Measurements from ENCODE around the gene KIF23. TPM values are rescaled to one million over a fixed set of nuclear protein-coding genes. Genes with fewer than 3 reads are reported as not detected.

Gene KIF23
- total RNA-seq, 1 experiment from 2014 or later, result 87.8 TPM

GRCh38 chr15:69489073-69489571, 75.0 kb downstream of the KIF23 start (continued):
- TF ChIP-seq ATF2 (CRISPR knock-in tag; IDR thresholded peaks at IDR 0.05; ENCODE audit: borderline replicate concordance, low read depth) (no peak), ETV6 (CRISPR knock-in tag; IDR thresholded peaks at IDR 0.05) (no peak), TEAD4 (CRISPR knock-in tag; IDR thresholded peaks at IDR 0.05) (no peak), OVOL2 (CRISPR knock-in tag; IDR thresholded peaks at IDR 0.05; ENCODE audit: borderline replicate concordance) (no peak), PRRX2 (CRISPR knock-in tag; IDR thresholded peaks at IDR 0.05) (no peak)

DNA sequence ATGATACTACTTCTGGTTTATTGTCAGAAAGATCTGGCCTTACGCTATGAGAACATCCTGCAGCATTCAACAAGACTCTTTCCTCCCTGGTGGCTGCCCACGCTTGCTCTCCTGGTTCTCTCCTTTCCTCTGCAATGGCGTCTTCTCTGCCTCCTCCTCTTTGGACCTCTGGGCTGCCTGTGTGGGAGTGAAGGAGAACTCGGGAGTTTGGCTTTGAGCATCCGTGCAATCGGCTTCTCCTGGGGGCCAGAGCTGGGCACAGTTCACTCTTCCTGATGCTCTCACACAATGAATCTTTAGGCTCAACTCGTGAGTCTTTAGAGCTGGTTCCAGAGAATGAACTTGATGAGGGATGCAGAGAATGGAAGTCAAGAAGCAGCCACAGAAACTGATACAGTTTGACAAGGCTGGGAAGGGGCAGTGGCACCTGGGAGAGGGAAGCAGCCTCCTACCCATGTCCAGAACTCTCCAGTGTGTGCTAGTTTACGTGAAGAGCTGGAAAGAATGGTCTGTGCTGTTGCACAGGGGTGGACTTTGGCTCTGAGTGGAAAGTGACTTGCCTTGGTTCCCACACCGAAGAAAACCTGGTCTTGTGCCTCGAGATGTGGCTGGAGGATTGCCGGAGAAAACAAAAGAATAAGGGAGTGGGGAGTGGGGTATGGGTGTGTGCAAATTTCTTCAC, 76.3 kb downstream of the KIF23 start:
- no peak for TF ChIP-seq JAZF1 (CRISPR knock-in tag; IDR thresholded peaks at IDR 0.05)
- TF ChIP-seq PRRX2 (CRISPR knock-in tag; IDR thresholded peaks at IDR 0.05), result no peak
- TF ChIP-seq NFATC4 (CRISPR knock-in tag; IDR thresholded peaks at IDR 0.05), result no peak
- TF ChIP-seq SOX15 (CRISPR knock-in tag; IDR thresholded peaks at IDR 0.05), result no peak
- TF ChIP-seq GRHL2 (CRISPR knock-in tag; IDR thresholded peaks at IDR 0.05; ENCODE audit: insufficient replicate concordance, severe bottlenecking), result no peak
- no peak for TF ChIP-seq ZMAT4 (CRISPR knock-in tag; IDR thresholded peaks at IDR 0.05)
- TF ChIP-seq ZNF232 (CRISPR knock-in tag; IDR thresholded peaks at IDR 0.05), result no peak
- TF ChIP-seq, protein P1, sequence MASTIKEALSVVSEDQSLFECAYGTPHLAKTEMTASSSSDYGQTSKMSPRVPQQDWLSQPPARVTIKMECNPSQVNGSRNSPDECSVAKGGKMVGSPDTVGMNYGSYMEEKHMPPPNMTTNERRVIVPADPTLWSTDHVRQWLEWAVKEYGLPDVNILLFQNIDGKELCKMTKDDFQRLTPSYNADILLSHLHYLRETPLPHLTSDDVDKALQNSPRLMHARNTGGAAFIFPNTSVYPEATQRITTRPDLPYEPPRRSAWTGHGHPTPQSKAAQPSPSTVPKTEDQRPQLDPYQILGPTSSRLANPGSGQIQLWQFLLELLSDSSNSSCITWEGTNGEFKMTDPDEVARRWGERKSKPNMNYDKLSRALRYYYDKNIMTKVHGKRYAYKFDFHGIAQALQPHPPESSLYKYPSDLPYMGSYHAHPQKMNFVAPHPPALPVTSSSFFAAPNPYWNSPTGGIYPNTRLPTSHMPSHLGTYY (CRISPR knock-in tag; IDR thresholded peaks at IDR 0.05), result no peak
- TF ChIP-seq MAX (CRISPR knock-in tag; IDR thresholded peaks at IDR 0.05), result no peak
- no peak for TF ChIP-seq ZNF423 (CRISPR knock-in tag; IDR thresholded peaks at IDR 0.05)
- TF ChIP-seq NR2C2 (CRISPR knock-in tag; IDR thresholded peaks at IDR 0.05), result no peak
- TF ChIP-seq, protein P2, sequence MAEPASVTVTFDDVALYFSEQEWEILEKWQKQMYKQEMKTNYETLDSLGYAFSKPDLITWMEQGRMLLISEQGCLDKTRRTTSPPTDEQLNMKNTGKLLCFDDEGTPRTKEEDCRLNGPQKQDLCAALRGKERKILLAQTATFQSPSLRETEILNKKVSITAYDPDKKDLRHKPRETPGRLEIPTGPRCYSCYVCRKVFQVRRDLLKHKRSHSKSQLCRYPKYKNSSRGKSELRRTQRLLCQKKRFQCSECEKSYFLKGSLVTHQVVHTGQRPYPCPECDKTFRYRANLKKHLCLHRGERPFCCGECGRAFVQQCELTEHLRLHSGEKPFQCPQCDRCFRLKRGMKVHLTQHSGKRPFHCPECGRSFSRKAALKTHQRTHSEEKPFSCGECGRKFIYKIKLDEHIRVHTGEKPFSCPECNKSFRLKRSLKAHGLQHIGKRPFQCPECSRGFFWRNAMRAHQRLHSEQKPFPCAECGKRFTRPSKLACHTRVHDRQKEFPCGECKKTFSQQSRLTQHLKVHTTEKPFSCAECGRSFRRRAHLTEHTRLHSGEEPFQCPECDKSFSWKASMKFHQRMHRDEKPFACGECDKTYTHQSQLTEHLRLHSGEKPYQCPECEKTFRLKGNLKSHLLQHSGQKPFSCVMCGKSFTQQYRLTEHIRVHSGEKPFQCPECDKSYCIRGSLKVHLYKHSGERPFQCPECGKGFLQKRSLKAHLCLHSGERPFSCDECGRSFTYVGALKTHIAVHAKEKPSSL (CRISPR knock-in tag; conservative IDR thresholded peaks at IDR 0.05), result no peak
- TF ChIP-seq, protein P3, sequence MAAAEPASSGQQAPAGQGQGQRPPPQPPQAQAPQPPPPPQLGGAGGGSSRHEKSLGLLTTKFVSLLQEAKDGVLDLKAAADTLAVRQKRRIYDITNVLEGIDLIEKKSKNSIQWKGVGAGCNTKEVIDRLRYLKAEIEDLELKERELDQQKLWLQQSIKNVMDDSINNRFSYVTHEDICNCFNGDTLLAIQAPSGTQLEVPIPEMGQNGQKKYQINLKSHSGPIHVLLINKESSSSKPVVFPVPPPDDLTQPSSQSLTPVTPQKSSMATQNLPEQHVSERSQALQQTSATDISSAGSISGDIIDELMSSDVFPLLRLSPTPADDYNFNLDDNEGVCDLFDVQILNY (CRISPR knock-in tag; IDR thresholded peaks at IDR 0.05), result no peak
- TF ChIP-seq ESRRA (CRISPR knock-in tag; IDR thresholded peaks at IDR 0.05; ENCODE audit: borderline replicate concordance), result no peak
- no peak for TF ChIP-seq ZNF671 (CRISPR knock-in tag; IDR thresholded peaks at IDR 0.05)
- TF ChIP-seq HMGA2 (CRISPR knock-in tag; IDR thresholded peaks at IDR 0.05), result no peak
- TF ChIP-seq IRF2 (CRISPR knock-in tag; IDR thresholded peaks at IDR 0.05; ENCODE audit: borderline replicate concordance, low read depth), result no peak
- no peak for TF ChIP-seq ATF2 (CRISPR knock-in tag; IDR thresholded peaks at IDR 0.05; ENCODE audit: borderline replicate concordance, low read depth)
- TF ChIP-seq, protein P4, sequence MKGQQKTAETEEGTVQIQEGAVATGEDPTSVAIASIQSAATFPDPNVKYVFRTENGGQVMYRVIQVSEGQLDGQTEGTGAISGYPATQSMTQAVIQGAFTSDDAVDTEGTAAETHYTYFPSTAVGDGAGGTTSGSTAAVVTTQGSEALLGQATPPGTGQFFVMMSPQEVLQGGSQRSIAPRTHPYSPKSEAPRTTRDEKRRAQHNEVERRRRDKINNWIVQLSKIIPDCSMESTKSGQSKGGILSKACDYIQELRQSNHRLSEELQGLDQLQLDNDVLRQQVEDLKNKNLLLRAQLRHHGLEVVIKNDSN (CRISPR knock-in tag; IDR thresholded peaks at IDR 0.05), result no peak
- no peak for TF ChIP-seq ZNF396 (CRISPR knock-in tag; IDR thresholded peaks at IDR 0.05; ENCODE audit: borderline replicate concordance)
- ATAC-seq (no peak), DNase-seq (ENCODE audit: low spot score) (no peak)
- no peaks in the 10 kb centered on the region for H3K27me3 Mint-ChIP-seq (ENCODE audit: low read depth)
- H3K9me3 Mint-ChIP-seq, result peaks cover 23% of the 10 kb centered on the region
- peaks cover 3% of the 10 kb centered on the region for H3K36me3 Mint-ChIP-seq
- no peaks in the 10 kb centered on the region for H3K4me1 Mint-ChIP-seq
- ChIA-PET CTCF (no interaction called here), POLR2A (no interaction called here)
- no peak overlapping the region for H3K4me3 Mint-ChIP-seq
- no peak overlapping the region for H3K27ac Mint-ChIP-seq
